KMS-11 (cell line): ENCODE results near the gene DNAJC22.

Experiments
- H2AFZ ChIP-seq: fragments of 200-600 bp; sonication (generic); 2 replicates; pipeline ENCODE4 v1.6.1; 2016; ENCODE audit warnings: antibody characterized with exemption, mixed run types, low read depth
- H3K27ac ChIP-seq: fragments of 200-600 bp; sonication (generic); 2 replicates; pipeline ENCODE4 v1.6.1; 2016; ENCODE audit warnings: mild to moderate bottlenecking, mixed run types
- H3K27me3 ChIP-seq: fragments of 200-600 bp; sonication (generic); 2 replicates; pipeline ENCODE4 v1.6.1; 2017; ENCODE audit warnings: mild to moderate bottlenecking, low read depth, mixed run types, moderate library complexity; ENCODE audit not compliant: insufficient read depth
- H3K36me3 ChIP-seq: fragments of 200-600 bp; sonication (generic); 2 replicates; pipeline ENCODE4 v1.6.1; 2017; ENCODE audit warnings: mild to moderate bottlenecking, mixed run types; ENCODE audit not compliant: insufficient read depth
- H3K4me1 ChIP-seq: fragments of 200-600 bp; sonication (generic); 2 replicates; pipeline ENCODE4 v1.6.1; 2016; ENCODE audit warnings: mild to moderate bottlenecking, low read depth, mixed run types; ENCODE audit not compliant: poor library complexity, severe bottlenecking
- H3K4me2 ChIP-seq: fragments of 200-600 bp; sonication (generic); 2 replicates; pipeline ENCODE4 v1.7.0; 2016; ENCODE audit warnings: mild to moderate bottlenecking, mixed run types
- H3K4me3 ChIP-seq: fragments of 200-600 bp; sonication (generic); IDR thresholded peaks from 2 replicates; pipeline ENCODE4 v1.6.1; 2017; ENCODE audit warnings: low read depth, low read length, mixed read lengths; ENCODE audit not compliant: insufficient read depth
- H3K79me2 ChIP-seq: fragments of 200-600 bp; sonication (generic); 2 replicates; pipeline ENCODE4 v1.6.1; 2016; ENCODE audit warnings: low read depth, mixed run types; ENCODE audit not compliant: insufficient read depth
- H3K9ac ChIP-seq: fragments of 200-600 bp; sonication (generic); 2 replicates; pipeline ENCODE4 v1.6.1; 2016; ENCODE audit warnings: mild to moderate bottlenecking, mixed run types
- H4K20me1 ChIP-seq: fragments of 200-600 bp; sonication (generic); 2 replicates; pipeline ENCODE4 v1.6.1; 2016; ENCODE audit warnings: mild to moderate bottlenecking, mixed run types; ENCODE audit not compliant: insufficient read depth
- CTCF ChIP-seq: fragments of 200-600 bp; sonication (generic); conservative IDR thresholded peaks from 2 replicates; pipeline ENCODE4 v1.6.1; 2017; ENCODE audit warnings: low read depth, mild to moderate bottlenecking, antibody characterized with exemption, low read length, moderate library complexity, mixed read lengths

The DNAJC22 gene

DNA sequence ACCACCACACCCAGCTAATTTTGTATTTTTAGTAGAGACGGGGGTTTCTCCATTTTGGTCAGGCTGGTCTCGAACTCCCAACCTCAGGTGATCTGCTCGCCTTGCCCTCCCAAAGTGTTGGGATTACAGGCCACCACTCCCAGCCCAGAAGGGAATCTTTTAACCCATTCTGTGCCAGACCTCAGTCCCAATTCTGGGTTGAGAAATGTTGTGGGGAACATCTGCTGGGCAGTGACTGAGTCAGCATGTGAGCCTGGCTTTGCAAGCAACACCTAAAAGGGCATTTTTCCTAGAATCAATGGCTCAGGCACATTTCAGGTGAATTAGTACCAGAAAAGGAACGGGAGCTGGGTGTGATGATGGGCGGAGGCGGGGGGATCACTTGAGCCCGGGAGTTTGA lies 13.0 kb downstream of the DNAJC22 start:
- Histone ChIP-seq H4K20me1 (no peaks in the 10 kb centered on the region), H3K4me2 (no peak overlapping the region), H3K4me1 (peaks cover 14% of the 10 kb centered on the region), H3K9ac (no peak overlapping the region), H3K27ac (no peak overlapping the region), H3K27me3 (no peaks in the 10 kb centered on the region), H3K4me3 (no peak overlapping the region), H2AFZ (no peak overlapping the region), H3K79me2 (peaks cover under 1% of the 10 kb centered on the region; the same call in 1 of the 2 replicates), H3K36me3 (no peaks in the 10 kb centered on the region)
- no peak for TF ChIP-seq CTCF

DNA sequence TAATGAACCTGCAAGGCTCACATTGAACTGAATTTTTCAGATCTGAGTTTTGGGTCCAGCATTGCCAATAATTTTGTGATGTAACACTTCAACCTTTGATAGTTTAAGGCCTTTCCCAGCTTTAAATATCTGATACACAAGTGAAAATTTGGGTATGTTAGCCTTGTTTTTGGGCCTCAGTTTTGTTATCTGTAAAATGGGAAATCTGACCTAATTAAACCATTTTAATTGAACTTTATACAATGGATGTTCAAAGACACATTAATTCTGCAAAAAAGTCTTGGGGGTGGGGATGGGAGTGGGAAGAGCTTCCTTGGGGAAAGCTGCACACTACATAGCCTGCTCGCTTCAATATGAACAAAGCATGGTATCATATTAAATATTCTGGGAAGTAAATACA lies 15.4 kb downstream of the DNAJC22 start:
- Histone ChIP-seq H2AFZ (no peak overlapping the region), H3K9ac (no peak overlapping the region), H3K4me2 (no peak overlapping the region), H3K4me1 (peaks cover 29% of the 10 kb centered on the region), H3K79me2 (peaks cover 18% of the 10 kb centered on the region; the same call in 1 of the 2 replicates), H3K4me3 (no peak overlapping the region), H4K20me1 (no peaks in the 10 kb centered on the region), H3K27me3 (no peaks in the 10 kb centered on the region), H3K36me3 (no peaks in the 10 kb centered on the region), H3K27ac (no peak overlapping the region)
- no peak for TF ChIP-seq CTCF

GRCh38 chr12:49364989-49365388 lies 18.3 kb downstream of the DNAJC22 start:
- H3K9ac ChIP-seq: no peak overlapping the region
- no peaks in the 10 kb centered on the region for H3K36me3 ChIP-seq
- no peak overlapping the region for H3K4me3 ChIP-seq

DNA sequence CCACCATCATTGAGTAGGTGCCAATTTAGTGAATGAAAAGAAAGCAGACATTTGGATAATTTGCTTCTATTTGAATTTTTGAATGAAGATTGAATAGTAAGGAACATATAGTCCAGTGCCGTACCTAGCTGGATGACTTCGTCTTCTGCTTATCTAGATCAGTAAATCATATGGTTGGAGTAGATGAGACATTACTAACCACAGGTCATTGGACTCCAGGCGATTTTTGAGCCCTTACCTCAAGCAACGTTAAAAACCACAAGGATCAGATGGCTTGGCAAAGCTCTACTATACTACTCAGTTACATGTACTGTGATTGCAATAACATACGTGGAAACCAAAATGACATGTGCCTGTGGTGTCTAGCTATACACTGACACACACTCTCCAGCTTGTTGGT lies 18.9 kb downstream of the DNAJC22 start:
- H3K4me3 ChIP-seq: no peak overlapping the region
- H3K27ac ChIP-seq: peak overlapping the region; percentile 81
- H3K9ac ChIP-seq: peak overlapping the region; percentile 93; the same call in 1 of the 2 replicates
- peaks cover 37% of the 10 kb centered on the region for H3K4me1 ChIP-seq
- H4K20me1 ChIP-seq: no peaks in the 10 kb centered on the region; the same call in 1 of the 2 replicates
- no peaks in the 10 kb centered on the region for H3K27me3 ChIP-seq
- H3K36me3 ChIP-seq: no peaks in the 10 kb centered on the region
- H3K4me2 ChIP-seq: peak overlapping the region; percentile 85
- H2AFZ ChIP-seq: peak overlapping the region; percentile 86
- TF ChIP-seq CTCF: no peak
- H3K79me2 ChIP-seq: peaks cover 40% of the 10 kb centered on the region

More at GRCh38 chr12:49364989-49365388, 18.3 kb downstream of the DNAJC22 start:
- peaks cover 35% of the 10 kb centered on the region for H3K79me2 ChIP-seq
- H2AFZ ChIP-seq: peak overlapping the region; percentile 86; the same call in 1 of the 2 replicates
- peak overlapping the region; percentile 81; the same call in 1 of the 2 replicates for H3K27ac ChIP-seq
- H3K4me2 ChIP-seq: peak overlapping the region; percentile 85
- no peaks in the 10 kb centered on the region for H3K27me3 ChIP-seq
- no peaks in the 10 kb centered on the region; the same call in 1 of the 2 replicates for H4K20me1 ChIP-seq
- H3K4me1 ChIP-seq: peaks cover 31% of the 10 kb centered on the region
- no peak for TF ChIP-seq CTCF
